ENCODE results near the gene OR12D1.

DNA sequence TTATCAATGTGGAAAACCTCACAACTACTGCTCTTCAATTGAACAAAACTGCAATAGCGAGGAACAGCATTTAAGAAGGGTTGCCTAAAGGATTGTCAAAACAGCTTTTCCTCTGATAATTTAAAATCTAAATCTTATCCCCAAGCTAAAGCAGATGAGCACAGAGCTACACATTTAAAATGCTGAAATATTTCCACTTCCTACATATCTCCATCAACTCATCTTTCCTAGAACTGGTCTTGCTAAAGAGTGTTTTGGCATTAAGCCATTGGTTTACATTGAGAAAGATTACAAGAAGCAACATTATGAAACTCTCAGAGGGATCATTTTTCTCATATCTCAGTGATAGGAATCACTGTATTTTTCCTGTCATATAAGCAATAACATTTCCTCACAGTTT lies 28.0 kb downstream of the OR12D1 start:
- no peak for TF ChIP-seq CTCF (conservative IDR thresholded peaks at IDR 0.05; ENCODE audit: low read depth, low read length)
- no peak for TF ChIP-seq POLR2A (IDR thresholded peaks at IDR 0.05; ENCODE audit: low read depth, low read length)
- TF ChIP-seq BHLHE40 (IDR thresholded peaks at IDR 0.05; ENCODE audit: low read depth, low read length), result no peak
- TF ChIP-seq FOS (IDR thresholded peaks at IDR 0.05; ENCODE audit: low read depth, low read length), result no peak

All from IMR-90 (cell line).